GM06990 (cell line): Measurements from ENCODE around the gene TRIP12.

Source experiments
- DNase-seq: peaks from one replicate; pipeline ENCODE4 v3.0.0-alpha.2; 2011; ENCODE audit not compliant: insufficient read length; ENCODE audit errors: extremely low read depth
- H3K27me3 ChIP-seq: replicated peaks from 2 replicates; pipeline ENCODE4 v1.6.0; 2011; ENCODE audit warnings: low read length; ENCODE audit not compliant: control insufficient read depth, insufficient read depth
- H3K36me3 ChIP-seq: 2 replicates; pipeline ENCODE4 v1.5.1; 2011; ENCODE audit warnings: low read length; ENCODE audit not compliant: control insufficient read depth, insufficient read depth
- H3K4me3 ChIP-seq: replicated peaks from 2 replicates; pipeline ENCODE4 v1.5.1; 2011; ENCODE audit warnings: low read depth, mild to moderate bottlenecking, control low read depth, low read length
- TF ChIP-seq, protein P1 (sequence below): IDR thresholded peaks from 2 replicates; pipeline ENCODE4 v1.5.1; 2011; ENCODE audit warnings: low read length, control low read depth, mild to moderate bottlenecking, inconsistent platforms; ENCODE audit not compliant: insufficient read depth, poor library complexity, severe bottlenecking

Gene TRIP12

DNA sequence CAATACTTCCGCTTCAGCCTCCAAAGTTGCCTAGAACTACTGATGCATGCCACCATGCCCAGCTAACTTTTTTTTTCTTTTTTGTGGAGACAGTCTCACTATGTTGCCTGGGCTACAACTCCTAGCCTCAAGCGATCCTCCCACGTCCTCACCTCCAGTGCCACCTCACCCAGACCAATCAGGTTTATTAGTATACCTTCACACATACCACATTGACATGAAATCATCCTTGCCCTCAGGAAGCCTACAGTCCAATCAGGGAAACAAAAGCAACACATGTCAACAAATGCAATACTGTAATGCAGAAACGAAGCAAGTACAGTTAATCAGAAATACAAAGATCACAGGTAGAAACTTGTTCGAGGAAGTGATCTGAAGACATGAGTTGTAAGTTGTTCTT lies 4.0 kb downstream of the TRIP12 start:
- no peak overlapping the region for H3K4me3 ChIP-seq
- DNase-seq, result no peak
- TF ChIP-seq, protein P1, sequence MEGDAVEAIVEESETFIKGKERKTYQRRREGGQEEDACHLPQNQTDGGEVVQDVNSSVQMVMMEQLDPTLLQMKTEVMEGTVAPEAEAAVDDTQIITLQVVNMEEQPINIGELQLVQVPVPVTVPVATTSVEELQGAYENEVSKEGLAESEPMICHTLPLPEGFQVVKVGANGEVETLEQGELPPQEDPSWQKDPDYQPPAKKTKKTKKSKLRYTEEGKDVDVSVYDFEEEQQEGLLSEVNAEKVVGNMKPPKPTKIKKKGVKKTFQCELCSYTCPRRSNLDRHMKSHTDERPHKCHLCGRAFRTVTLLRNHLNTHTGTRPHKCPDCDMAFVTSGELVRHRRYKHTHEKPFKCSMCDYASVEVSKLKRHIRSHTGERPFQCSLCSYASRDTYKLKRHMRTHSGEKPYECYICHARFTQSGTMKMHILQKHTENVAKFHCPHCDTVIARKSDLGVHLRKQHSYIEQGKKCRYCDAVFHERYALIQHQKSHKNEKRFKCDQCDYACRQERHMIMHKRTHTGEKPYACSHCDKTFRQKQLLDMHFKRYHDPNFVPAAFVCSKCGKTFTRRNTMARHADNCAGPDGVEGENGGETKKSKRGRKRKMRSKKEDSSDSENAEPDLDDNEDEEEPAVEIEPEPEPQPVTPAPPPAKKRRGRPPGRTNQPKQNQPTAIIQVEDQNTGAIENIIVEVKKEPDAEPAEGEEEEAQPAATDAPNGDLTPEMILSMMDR, result no peak
- H3K27me3 ChIP-seq, result no peaks in the 10 kb centered on the region
- peaks cover 5% of the 10 kb centered on the region for H3K36me3 ChIP-seq

DNA sequence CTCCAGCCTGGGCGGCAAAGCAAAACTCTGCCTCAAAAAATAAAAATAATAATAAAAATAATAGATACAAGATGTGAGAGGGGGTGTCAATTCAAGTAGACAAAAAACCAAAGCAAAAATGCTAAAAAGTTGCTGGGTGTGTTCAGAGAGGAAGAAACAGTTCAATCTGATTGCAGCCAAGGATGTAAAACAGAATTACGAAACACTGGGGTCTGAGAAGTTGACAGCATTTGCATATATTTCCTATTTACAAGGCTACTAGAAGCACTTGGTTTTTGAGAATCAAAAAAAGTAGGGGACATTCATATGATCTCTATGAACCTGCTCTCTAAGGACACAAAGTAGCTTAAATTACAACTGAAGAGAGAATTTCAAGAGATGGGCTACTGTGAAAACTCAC lies 7.6 kb downstream of the TRIP12 start:
- DNase-seq, result no peak
- Histone ChIP-seq H3K4me3 (no peak overlapping the region), H3K36me3 (peaks cover 5% of the 10 kb centered on the region), H3K27me3 (no peaks in the 10 kb centered on the region)
- TF ChIP-seq, protein P1, result no peak

DNA sequence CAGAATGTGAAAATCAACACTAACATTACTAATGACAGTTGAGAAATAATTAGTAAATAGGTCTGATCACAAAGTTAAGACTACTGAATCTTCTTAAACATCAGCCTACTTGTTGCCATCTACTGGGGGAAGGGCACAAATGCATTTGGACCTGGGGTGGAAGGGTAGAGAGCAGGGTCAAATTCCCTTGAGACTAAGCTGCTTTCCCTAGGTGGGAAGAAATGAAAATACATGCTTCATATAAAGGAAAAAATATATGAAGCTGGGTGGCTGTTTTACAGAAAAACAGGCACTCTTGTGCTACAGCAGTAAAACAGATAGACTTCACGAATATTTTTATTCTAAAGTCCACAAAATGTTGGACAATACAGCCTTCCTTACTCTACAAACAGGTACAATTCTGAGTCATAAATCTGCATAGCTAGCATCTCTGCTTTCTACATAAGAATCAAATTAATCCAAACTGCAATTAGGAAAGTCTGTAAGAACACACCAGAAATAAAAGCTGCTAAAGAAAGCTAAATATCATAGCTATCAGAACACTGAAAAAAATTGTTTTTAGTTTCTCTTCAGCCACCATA lies 10.9 kb downstream of the TRIP12 start:
- no peak for DNase-seq
- TF ChIP-seq, protein P1, result peak; percentile 59

DNA sequence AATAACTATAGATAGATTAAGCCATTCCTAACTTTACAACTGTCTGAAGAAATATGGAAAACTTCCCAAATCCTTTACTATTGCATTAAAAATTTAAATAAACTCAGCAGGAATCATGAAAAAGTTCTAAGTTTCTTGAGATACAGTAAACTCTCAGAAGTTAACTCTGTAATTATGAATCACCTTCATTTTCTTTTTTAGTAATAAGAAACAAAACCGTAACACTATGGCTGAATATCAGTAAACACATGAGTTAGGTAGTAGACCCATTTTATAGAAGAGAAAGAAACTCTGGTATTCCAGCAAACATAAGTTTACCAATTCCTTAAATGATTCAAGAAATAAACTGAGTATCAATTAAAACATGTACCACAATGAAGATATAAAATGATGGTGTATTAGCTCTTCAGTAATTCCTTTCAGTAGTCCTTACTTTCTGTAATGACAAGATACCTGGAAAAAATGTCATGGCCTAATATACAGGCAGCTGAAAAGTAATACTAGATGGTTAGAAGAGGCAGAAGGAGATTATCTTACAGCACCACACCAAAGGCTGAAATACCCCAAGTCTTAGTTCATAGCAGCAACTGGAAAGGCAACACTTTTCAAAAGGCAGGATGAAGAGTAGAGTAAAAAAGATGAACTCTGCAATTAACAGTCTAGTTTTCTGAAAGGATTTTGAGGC lies 11.5 kb downstream of the TRIP12 start:
- Histone ChIP-seq H3K36me3 (no peaks in the 10 kb centered on the region; the same call in 1 of the 2 replicates), H3K4me3 (no peak overlapping the region), H3K27me3 (no peaks in the 10 kb centered on the region)
- no peak for DNase-seq
- TF ChIP-seq, protein P1, result no peak

More for the DNA sequence above, 10.9 kb downstream of the TRIP12 start:
- H3K36me3 ChIP-seq, result no peaks in the 10 kb centered on the region; the same call in 1 of the 2 replicates
- no peaks in the 10 kb centered on the region for H3K27me3 ChIP-seq
- no peak overlapping the region for H3K4me3 ChIP-seq

DNA sequence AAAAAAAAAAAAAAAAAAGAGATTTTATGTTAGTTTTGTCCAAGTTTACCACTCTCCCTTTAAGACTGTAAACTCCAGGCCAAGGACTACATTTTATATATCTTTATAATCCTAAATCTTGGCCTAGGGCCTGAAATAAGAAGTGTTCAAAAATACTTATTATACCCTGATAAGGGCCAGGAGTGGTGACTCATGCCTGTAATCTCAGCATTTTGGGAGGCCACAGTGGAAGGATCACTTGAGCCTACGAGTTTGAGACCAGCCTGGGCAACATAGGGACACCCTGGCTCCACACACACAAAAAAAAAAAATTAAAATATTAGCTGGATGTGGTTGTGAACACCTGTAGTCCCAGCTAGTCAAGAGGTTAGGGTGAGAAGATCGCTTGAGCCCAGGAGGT lies 12.7 kb downstream of the TRIP12 start:
- Histone ChIP-seq H3K36me3 (no peaks in the 10 kb centered on the region; the same call in 1 of the 2 replicates), H3K27me3 (no peaks in the 10 kb centered on the region), H3K4me3 (no peak overlapping the region)
- no peak for DNase-seq
- TF ChIP-seq, protein P1, result no peak

DNA sequence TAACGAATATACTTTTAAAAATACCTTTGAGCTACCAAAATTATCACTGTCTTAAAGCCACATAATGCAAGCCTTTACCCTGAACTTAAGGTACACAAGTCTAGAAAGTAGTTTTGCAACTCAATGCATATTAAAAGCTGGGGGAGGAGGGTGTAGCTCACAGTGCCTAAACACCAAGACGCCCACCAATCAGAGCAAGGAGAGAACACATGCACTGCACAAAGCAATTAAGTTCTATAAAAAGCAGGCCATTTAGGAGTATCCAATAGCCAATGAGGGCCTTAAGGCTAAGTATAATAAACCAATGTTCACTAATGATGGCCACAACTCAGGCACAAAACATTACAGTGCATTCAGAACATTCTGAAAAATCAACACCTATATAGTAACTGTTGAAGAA lies 16.2 kb downstream of the TRIP12 start:
- DNase-seq, result no peak
- peaks cover 3% of the 10 kb centered on the region for H3K36me3 ChIP-seq
- TF ChIP-seq, protein P1, result no peak

More for the DNA sequence above, 16.2 kb downstream of the TRIP12 start:
- H3K27me3 ChIP-seq, result no peaks in the 10 kb centered on the region
- H3K4me3 ChIP-seq, result no peak overlapping the region
